Breast epithelium (tissue), 4 donors: ENCODE results near the gene HDDC3. TPM values are rescaled to one million over a fixed set of nuclear protein-coding genes. Genes with fewer than 3 reads are reported as not detected.

Experiments used
- DNase-seq, 2 donors: peaks; one replicate each; pipeline ENCODE4 v3.0.0-alpha.2; 2019; ENCODE audit warnings: low spot score in 2 of 2
- H3K27ac ChIP-seq, 2 donors: fragments of 200-600 bp; sonication (generic) in 1 of 2; one replicate each; pipeline ENCODE4 v1.5.1; 2016 to 2019; ENCODE audit warnings: mild to moderate bottlenecking in 1 of 2
- H3K27me3 ChIP-seq, 2 donors: fragments of 200-600 bp; sonication (generic) in 1 of 2; one replicate each; pipeline versions ENCODE4 v1.5.1 to v1.6.0; 2017 to 2019; ENCODE audit warnings: control low read depth in 1 of 2, mild to moderate bottlenecking in 1 of 2
- H3K36me3 ChIP-seq: fragments of 200-600 bp; one replicate; pipeline ENCODE4 v1.5.1; 2019
- H3K4me1 ChIP-seq, 2 donors: fragments of 200-600 bp; sonication (generic); one replicate each; pipeline ENCODE4 v1.5.1; 2016 to 2019; ENCODE audit warnings: control low read depth in 1 of 2
- H3K4me3 ChIP-seq, 3 donors: fragments of 200-600 bp; sonication (generic); 1 replicate in 2 of 3; 2 replicates in 1 of 3; pipeline ENCODE4 v1.5.1; 2016 to 2019; ENCODE audit warnings: mild to moderate bottlenecking in 3 of 3, moderate library complexity in 2 of 3
- H3K9me3 ChIP-seq, 2 donors: fragments of 200-600 bp; sonication (generic) in 1 of 2; one replicate each; pipeline ENCODE4 v1.5.1; 2016 to 2019; ENCODE audit warnings: control low read depth in 1 of 2
- POLR2A ChIP-seq: fragments of 450-650 bp; IDR thresholded peaks from one replicate; pipeline ENCODE4 v1.6.1; 2016; ENCODE audit warnings: antibody characterized with exemption, mild to moderate bottlenecking, moderate library complexity
- POLR2AphosphoS5 ChIP-seq, 3 donors: sonication (generic); formaldehyde crosslinking; IDR thresholded peaks; one replicate each; pipeline ENCODE4 v1.6.1; 2017; ENCODE audit warnings: antibody characterized with exemption in 3 of 3
- intact Hi-C: fragments of 100-400 bp; cut with DNase I; formaldehyde crosslinking; loops from one replicate; pipeline ENCODE4 v1.15.1; 2023; ENCODE audit warnings: low total_unique reads
- total RNA-seq, 3 donors: library from RNA; depleted of rRNA; stranded (reverse); fragments of >200 nt; gene quantifications; one replicate each; pipeline ENCODE4 v1.1.0, GENCODE V29; 2016
- TF ChIP-seq, protein P1 (sequence below), 3 donors: fragments of 450-650 bp; IDR thresholded peaks; one replicate each; pipeline ENCODE4 v1.5.1; 2016 to 2017; ENCODE audit warnings: antibody characterized with exemption in 3 of 3, mild to moderate bottlenecking in 3 of 3, moderate library complexity in 3 of 3

Gene HDDC3
- total RNA-seq, 3 donors from 2014 or later = 19.0 to 22.3 (median 19.4) TPM

DNA sequence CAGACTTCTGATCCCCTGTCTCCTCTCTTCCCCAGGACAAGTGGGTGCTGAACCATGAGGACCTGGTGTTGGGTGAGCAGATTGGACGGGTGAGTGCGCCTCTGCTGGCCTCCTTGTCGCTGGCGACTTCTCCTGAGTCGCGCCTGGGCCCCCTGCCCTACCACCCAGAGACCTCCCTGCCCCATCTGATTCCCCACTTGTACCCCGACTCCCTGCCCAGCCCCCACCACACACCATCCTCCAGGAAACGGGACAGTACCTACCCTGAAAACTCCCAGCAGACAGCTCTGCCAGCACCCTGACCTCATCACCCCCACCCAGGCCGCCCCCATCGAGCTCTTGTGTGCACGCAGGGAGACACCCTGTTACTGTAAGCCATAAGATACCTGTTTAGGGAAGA, 40.3 kb downstream of the HDDC3 start:
- Histone ChIP-seq H3K27me3 (no peaks in the 10 kb centered on the region), H3K9me3 (no peaks in the 10 kb centered on the region), H3K4me3 (no peak overlapping the region), H3K36me3 (no peaks in the 10 kb centered on the region), H3K4me1 (no peaks in the 10 kb centered on the region), H3K27ac (no peak overlapping the region)
- no peak for TF ChIP-seq POLR2AphosphoS5 (IDR thresholded peaks at IDR 0.05)
- TF ChIP-seq POLR2A = no peak
- TF ChIP-seq, protein P1, sequence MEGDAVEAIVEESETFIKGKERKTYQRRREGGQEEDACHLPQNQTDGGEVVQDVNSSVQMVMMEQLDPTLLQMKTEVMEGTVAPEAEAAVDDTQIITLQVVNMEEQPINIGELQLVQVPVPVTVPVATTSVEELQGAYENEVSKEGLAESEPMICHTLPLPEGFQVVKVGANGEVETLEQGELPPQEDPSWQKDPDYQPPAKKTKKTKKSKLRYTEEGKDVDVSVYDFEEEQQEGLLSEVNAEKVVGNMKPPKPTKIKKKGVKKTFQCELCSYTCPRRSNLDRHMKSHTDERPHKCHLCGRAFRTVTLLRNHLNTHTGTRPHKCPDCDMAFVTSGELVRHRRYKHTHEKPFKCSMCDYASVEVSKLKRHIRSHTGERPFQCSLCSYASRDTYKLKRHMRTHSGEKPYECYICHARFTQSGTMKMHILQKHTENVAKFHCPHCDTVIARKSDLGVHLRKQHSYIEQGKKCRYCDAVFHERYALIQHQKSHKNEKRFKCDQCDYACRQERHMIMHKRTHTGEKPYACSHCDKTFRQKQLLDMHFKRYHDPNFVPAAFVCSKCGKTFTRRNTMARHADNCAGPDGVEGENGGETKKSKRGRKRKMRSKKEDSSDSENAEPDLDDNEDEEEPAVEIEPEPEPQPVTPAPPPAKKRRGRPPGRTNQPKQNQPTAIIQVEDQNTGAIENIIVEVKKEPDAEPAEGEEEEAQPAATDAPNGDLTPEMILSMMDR (IDR thresholded peaks at IDR 0.05) = no peak
- DNase-seq = no peak
- intact Hi-C loops = no loop called here

DNA sequence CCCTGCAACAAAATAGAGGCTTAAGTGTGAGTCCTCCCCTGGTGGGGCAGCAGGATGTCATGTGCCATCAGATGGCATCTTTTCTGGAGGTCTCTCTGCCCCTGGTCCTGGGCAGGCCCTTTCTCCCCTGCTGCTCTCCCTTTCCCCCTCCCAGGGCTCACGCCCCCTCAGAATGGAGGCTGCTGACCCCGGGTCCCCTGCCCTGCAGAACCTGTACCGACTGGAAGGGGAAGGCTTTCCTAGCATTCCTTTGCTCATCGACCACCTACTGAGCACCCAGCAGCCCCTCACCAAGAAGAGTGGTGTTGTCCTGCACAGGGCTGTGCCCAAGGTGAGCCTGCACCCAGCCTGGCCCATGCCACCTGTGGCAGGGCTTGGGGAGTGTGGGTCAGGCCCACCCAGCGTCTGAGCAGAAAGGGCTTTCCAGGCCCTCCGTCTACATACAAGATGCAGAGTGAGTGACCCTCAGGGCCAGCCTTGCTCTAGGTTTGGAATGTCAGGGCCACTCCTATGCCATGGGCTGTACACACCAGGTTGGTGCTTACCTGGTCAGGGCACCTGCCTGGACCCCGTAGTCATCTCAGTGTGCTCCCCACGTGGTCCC, 40.9 kb downstream of the HDDC3 start:
- Histone ChIP-seq H3K9me3 (no peaks in the 10 kb centered on the region), H3K27ac (no peak overlapping the region), H3K4me1 (no peaks in the 10 kb centered on the region), H3K36me3 (no peaks in the 10 kb centered on the region), H3K27me3 (no peaks in the 10 kb centered on the region), H3K4me3 (no peak overlapping the region)
- no peak for DNase-seq
- TF ChIP-seq POLR2AphosphoS5 (IDR thresholded peaks at IDR 0.05) = no peak
- TF ChIP-seq, protein P1 (IDR thresholded peaks at IDR 0.05) = no peak
- no peak for TF ChIP-seq POLR2A
- intact Hi-C loops = no loop called here

DNA sequence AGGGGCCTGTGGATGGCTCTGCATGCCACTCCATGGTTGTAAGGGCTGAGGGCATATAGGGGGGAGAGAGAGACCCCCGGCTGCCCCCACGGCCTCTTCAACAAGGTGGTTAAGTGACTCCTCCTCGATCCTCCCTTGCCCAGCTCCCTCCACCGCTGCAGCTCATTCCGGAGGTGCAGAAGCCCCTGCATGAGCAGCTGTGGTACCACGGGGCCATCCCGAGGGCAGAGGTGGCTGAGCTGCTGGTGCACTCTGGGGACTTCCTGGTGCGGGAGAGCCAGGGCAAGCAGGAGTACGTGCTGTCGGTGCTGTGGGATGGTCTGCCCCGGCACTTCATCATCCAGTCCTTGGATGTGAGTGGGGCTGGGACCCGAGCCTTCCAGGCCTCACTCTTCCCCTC, 41.5 kb downstream of the HDDC3 start:
- H3K36me3 ChIP-seq = no peaks in the 10 kb centered on the region

DNA sequence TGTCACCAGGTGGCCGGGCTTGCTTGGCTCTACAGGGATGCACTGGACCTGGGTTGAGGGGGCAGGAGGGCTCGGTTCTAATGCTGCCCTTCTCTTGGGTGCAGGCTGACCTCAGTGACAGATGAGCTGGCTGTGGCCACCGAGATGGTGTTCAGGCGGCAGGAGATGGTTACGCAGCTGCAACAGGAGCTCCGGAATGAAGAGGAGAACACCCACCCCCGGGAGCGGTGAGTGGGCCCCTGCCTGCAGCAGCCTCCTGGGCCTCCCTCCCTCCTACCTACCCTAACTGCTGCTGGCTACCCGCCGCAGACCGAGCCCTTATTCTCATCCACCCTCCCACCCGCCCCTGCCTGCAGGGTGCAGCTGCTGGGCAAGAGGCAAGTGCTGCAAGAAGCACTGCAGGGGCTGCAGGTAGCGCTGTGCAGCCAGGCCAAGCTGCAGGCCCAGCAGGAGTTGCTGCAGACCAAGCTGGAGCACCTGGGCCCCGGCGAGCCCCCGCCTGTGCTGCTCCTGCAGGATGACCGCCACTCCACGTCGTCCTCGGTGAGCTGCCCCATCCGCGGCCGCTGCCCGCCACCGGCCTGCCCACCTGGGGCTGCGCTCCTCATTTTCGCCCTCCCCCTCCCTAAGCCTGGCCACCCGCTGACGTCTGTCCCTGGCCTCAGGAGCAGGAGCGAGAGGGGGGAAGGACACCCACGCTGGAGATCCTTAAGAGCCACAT, 42.5 kb downstream of the HDDC3 start:
- no peak overlapping the region for H3K27ac ChIP-seq
- no peak for DNase-seq
- H3K36me3 ChIP-seq = no peaks in the 10 kb centered on the region
- intact Hi-C loops = loop anchor here (2.0 to 5.0 kb wide), 2 partner anchors 243 to 463 kb away; no protein-coding TSS in a partner anchor
- no peaks in the 10 kb centered on the region for H3K9me3 ChIP-seq
- TF ChIP-seq, protein P1 (IDR thresholded peaks at IDR 0.05) = no peak
- TF ChIP-seq POLR2AphosphoS5 (IDR thresholded peaks at IDR 0.05) (no peak), POLR2A (no peak)
- no peak overlapping the region for H3K4me3 ChIP-seq
- H3K27me3 ChIP-seq = no peaks in the 10 kb centered on the region
- peaks cover 4 to 6% of the 10 kb centered on the region in 2 donors for H3K4me1 ChIP-seq

More for the DNA sequence above, 41.5 kb downstream of the HDDC3 start:
- no peak for TF ChIP-seq POLR2A
- TF ChIP-seq, protein P1 (IDR thresholded peaks at IDR 0.05) = no peak
- TF ChIP-seq POLR2AphosphoS5 (IDR thresholded peaks at IDR 0.05) = no peak
- Histone ChIP-seq H3K4me3 (no peak overlapping the region), H3K27me3 (no peaks in the 10 kb centered on the region), H3K4me1 (no peaks in the 10 kb centered on the region), H3K9me3 (no peaks in the 10 kb centered on the region), H3K27ac (no peak overlapping the region)
- intact Hi-C loops = no loop called here
- no peak for DNase-seq

DNA sequence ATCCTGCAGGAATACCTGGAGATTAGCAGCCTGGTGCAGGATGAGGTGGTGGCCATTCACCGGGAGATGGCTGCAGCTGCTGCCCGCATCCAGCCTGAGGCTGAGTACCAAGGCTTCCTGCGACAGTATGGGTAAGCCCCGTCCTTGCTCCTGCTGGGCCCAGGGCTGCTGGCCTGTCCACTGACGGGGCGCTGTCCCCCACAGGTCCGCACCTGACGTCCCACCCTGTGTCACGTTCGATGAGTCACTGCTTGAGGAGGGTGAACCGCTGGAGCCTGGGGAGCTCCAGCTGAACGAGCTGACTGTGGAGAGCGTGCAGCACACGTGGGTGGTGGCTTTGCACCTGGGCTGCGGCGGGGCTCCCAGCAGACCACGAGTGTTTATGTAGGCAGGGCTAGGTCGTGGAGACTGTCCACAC, 43.0 kb downstream of the HDDC3 start:
- Histone ChIP-seq H3K4me3 (no peak overlapping the region), H3K27me3 (no peaks in the 10 kb centered on the region), H3K36me3 (no peaks in the 10 kb centered on the region), H3K4me1 (peaks cover 6 to 11% of the 10 kb centered on the region in 2 donors), H3K27ac (no peak overlapping the region), H3K9me3 (no peaks in the 10 kb centered on the region)
- no peak for DNase-seq
- TF ChIP-seq, protein P1 (IDR thresholded peaks at IDR 0.05) = no peak
- TF ChIP-seq POLR2A (no peak), POLR2AphosphoS5 (IDR thresholded peaks at IDR 0.05) (no peak)
- intact Hi-C loops = loop anchor here (2.0 to 5.0 kb wide), 2 partner anchors 242 to 463 kb away; no protein-coding TSS in a partner anchor
